Cardiac fibroblast (primary cell): ENCODE results near the gene PIR.

ENCODE experiments used
- DNase-seq, 2 donors: peaks; one replicate each; pipeline versions ENCODE4 v3.0.0 to v3.0.0-alpha.2; 2010; ENCODE audit warnings: low read depth in 2 of 2
- H3K4me3 ChIP-seq, 2 donors: replicated peaks in 1 of 2; 1 replicate in 1 of 2; 2 replicates in 1 of 2; pipeline ENCODE4 v1.5.1; 2011; ENCODE audit warnings: low read depth in 2 of 2, low read length in 2 of 2, mild to moderate bottlenecking in 2 of 2, moderate library complexity in 1 of 2
- TF ChIP-seq, protein P1 (sequence below): IDR thresholded peaks from one replicate; pipeline ENCODE4 v1.5.1; 2011; ENCODE audit warnings: low read depth, mild to moderate bottlenecking, low read length, inconsistent platforms

Gene PIR

DNA sequence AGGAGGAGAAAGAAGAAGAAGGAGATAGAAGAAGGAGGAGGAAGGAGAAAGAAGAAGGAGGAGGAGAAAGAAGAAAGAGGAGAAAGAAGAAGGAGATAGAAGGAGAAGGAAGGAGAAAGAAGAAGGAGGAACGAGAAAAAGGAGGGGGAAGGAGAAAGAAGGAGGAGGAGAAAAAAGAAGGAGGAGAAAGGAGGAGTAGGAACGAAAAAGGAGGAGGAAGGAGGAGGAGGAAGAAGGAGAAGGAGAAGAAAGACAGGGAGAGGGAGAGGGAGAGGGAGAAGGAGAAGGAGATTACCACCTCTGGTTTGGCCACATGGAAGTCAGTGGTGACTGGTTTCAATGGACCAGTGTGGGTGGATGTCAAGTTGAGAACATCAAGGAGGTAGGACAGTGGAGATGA is 58.9 kb downstream of the PIR start:
- TF ChIP-seq, protein P1, sequence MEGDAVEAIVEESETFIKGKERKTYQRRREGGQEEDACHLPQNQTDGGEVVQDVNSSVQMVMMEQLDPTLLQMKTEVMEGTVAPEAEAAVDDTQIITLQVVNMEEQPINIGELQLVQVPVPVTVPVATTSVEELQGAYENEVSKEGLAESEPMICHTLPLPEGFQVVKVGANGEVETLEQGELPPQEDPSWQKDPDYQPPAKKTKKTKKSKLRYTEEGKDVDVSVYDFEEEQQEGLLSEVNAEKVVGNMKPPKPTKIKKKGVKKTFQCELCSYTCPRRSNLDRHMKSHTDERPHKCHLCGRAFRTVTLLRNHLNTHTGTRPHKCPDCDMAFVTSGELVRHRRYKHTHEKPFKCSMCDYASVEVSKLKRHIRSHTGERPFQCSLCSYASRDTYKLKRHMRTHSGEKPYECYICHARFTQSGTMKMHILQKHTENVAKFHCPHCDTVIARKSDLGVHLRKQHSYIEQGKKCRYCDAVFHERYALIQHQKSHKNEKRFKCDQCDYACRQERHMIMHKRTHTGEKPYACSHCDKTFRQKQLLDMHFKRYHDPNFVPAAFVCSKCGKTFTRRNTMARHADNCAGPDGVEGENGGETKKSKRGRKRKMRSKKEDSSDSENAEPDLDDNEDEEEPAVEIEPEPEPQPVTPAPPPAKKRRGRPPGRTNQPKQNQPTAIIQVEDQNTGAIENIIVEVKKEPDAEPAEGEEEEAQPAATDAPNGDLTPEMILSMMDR, result no peak
- DNase-seq, result no peak
- H3K4me3 ChIP-seq, result no peak overlapping the region

GRCh38 chrX:15430584-15430983 is 62.5 kb downstream of the PIR start:
- TF ChIP-seq, protein P1, result no peak
- no peak overlapping the region for H3K4me3 ChIP-seq
- no peak for DNase-seq

- TF ChIP-seq, protein P1, result no peak
- DNase-seq, result no peak
Observed at GRCh38 chrX:15430076-15430475, 63.1 kb downstream of the PIR start.

DNA sequence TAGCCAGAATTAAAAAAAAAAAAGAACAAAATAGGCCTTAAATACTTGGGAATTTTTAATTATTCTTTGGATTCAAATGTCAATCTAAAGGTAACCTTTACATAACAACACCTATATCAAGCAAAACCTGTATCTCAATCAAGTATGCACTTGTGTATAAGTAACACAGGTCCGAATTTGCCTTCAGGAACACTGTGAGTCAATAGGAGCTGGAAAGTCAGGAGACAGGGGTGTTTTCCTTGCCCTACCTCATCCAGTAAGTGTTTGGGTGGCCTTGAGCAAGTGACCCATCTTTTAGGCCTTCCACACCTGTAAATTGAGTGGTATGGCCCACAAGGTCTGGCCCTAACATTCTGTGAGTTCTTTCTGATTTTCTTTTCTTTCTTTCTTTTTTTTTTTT is 68.1 kb downstream of the PIR start:
- DNase-seq, result no peak
- no peak overlapping the region for H3K4me3 ChIP-seq
- TF ChIP-seq, protein P1, result no peak

More at GRCh38 chrX:15430076-15430475, 63.1 kb downstream of the PIR start:
- no peak overlapping the region for H3K4me3 ChIP-seq

- H3K4me3 ChIP-seq, result no peak overlapping the region
- no peak for DNase-seq
- TF ChIP-seq, protein P1, result no peak
Observed at GRCh38 chrX:15418707-15419181, 74.4 kb downstream of the PIR start.

DNA sequence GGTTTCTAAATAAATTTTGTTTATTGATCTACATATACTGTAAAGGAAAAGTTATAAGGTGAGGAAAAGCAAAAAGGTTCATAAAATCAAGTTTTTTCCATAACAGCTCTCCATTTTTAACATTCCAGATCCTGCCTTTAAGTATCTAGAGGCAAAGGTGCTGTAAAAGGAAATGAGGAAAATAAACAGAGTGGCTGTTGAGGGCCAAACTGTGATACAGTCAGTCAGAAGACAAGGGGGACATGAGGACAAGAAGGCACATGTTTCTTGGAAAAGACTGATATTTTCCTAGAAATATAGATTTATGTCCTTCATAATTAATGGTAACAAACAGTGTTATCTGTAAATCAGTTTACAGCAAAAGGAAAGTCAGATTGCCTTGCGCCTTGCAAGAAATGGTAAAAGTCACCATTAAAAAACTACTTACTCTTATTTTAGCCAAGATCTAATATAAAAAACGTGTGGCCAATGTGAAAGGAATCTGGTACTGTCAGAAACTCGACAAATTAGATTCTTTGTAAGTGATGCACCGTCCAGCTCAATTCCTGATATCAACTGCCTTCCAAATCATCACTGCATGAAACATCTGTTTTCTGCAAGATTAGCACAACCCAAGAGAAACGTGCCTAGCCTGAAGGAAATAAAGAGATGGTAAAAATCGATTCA is 75.0 kb downstream of the PIR start:
- no peak overlapping the region for H3K4me3 ChIP-seq
- TF ChIP-seq, protein P1, result no peak
- peak; percentile 15 to 27 for DNase-seq
